Stimulated activated CD8-positive, alpha-beta memory T cell treated with anti-CD3 and anti-CD28 coated beads, Interleukin-7, amount 100 ng/mL, for 24 hours (primary cell): ENCODE results near the gene IL11.

Experiments
- DNase-seq: peaks from one replicate; pipeline ENCODE4 v3.0.0-alpha.2; 2020; ENCODE audit warnings: low read depth

The IL11 gene

DNA sequence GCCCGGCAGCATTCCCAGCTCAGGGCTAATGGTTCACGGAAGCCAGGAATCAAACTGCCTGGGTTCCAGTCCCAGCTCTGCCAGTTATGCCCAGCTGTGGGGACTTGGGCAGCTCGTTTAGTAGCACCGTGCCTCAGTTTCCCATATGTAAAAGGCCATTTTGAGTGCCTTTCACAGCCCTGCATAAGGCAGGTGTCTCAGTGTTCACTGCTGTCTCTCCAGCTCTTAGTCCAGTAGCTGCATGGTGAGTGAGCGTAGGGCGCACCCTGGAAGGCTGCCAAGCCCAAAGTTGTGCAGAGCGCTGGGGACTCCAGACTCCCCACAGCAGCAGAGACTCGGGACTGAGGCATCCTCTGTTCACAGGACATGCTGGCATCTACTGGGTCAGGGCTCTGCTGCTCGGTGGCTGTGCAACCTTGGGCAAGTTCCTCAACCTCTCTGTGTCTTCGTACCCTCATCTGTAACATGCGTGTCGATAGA, 21.0 kb upstream of the IL11 start:
- DNase-seq: no peak

DNA sequence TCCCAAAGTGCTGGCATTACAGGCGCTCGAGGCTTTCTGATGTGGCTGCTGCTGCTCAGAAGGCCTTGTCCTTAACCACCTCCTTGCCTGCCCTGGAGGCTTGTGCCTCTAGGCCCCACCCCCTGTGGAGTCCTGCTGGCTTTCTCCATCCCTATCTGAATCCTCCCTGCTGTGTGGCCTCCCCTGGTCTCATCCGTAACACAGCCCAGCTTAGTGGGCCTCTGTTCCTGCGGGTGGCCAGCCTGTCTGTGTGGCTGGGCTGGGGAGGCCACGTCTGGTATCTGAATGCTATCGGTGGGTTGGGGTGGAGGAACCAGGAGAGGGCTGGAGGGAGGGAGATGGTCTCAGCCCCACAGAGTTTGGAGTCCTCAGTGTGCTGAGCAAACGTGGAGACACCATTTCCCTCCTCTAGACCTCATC, 20.2 kb upstream of the IL11 start:
- no peak for DNase-seq

DNA sequence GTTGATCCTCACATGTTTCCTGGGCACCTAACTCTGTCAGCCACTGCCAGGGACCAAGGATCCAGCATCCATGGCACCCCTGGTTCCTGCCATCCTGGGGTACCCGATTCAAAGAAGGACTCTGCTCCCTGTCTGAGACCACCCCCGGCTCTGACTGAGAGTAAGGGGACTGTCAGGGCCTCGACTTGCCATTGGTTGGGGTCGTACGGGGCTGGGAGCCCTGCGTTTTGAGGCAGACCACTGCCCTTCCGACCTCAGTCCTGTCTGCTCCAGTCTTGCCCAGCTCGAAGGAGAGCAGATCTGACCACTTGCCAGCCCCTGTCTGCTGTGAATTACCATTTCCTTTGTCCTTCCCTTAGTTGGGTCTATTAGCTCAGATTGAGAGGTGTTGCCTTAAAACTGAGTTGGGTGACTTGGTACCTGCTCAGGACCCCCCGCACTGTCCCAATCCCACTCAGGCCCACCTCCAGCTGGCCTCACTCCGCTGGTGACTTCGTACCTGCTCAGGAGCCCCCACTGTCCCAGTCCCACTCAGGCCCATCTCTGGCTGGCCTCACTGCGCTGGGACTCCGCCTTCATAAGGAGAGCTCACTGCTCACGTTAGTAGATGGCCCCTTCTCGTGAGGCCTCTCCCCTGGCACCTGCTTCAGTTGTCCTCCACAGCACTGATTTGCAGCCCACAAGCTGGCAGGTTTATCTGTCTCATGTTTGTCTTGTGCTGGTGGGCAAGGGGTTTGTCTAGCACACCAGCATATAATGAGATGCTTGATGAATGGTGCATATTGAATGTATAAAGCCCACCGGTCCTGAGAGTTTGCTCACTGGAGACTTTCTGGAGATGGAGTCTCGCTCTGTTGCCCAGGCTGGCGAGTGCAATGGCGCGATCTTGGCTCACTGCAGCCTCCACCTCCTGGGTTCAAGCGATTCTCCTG, 19.4 kb upstream of the IL11 start:
- DNase-seq: no peak

DNA sequence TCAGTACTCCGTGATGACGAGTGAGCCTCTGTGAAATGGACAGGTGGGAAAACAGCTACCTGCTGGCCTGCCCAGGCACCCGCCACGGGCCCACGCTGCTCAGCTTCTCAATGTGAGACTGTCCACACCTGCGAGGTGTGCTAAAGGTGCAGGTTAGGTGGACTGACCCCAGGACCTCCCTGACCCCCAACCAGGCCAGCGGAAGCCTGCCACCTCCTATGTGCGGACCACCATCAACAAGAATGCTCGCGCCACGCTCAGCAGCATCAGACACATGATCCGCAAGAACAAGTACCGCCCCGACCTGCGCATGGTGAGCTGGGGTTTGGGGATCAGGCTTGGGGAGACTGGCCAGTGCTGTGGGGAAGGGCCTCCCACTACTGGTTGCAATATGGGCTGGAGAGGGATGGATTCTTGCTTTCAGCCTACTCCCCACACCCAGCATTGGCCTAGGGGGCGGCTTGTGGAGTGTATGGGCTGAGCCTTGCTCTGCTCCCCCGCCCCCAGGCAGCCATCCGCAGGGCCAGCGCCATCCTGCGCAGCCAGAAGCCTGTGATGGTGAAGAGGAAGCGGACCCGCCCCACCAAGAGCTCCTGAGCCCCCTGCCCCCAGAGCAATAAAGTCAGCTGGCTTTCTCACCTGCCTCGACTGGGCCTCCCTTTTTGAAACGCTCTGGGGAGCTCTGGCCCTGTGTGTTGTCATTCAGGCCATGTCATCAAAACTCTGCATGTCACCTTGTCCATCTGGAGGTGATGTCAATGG, 17.7 kb upstream of the IL11 start:
- DNase-seq: no peak

DNA sequence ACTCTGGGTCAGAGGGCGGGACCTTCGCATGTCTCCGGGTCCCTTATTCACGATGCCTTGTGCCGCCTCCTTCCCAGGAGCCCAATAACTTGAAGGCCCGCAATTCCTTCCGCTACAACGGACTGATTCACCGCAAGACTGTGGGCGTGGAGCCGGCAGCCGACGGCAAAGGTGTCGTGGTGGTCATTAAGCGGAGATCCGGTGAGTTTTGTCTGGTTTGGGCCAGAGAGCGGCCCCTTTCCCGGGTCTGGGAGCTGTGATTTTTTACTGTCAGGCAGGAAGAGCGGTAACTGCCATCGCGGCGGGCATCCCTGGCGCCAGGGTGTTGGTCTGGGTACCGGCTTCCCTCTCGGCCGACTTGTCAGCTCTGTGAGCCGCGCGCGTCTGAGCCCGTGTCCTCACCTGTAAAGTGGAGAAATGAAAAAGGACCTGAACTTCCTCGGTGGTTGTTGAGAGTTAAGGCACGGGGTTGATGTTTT, 16.3 kb upstream of the IL11 start:
- no peak for DNase-seq

DNA sequence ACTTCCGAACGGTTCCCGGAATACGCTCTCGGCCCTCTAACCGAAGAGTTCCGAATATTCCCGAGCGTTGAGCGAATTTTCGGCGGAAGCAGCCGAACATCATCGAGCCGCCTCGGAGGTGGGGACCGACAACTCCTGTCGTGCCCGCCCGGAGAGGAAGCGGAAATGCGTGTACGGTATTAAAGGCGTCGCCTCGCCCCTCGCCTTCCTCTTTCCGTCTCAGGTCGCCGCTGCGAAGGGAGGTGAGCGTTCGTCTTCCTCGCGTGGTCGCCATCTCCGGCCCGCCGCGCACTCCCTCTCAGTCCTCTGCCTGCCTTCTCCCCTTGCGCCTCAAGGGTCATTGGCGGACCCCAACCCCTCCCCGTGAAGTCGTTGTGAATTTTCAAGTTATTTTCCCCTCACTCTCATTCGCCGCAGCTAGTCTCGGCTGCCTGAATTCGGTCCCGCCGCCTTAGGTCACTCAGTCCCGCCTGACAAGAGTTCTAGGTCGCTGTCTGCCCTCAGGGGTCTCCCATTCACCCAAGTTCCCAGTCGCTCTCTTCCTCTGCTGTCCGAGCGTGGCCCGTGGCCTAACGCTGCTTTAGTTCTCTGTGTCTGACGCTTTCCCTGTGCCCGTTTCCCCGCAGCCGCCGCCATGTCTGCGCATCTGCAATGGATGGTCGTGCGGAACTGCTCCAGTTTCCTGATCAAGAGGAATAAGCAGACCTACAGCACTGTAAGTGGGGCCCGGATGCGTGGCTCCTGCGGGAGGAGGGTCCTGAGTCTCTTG, 15.6 kb upstream of the IL11 start, which contains the start of gene RPL28:
RPL28 (plus strand) TSS at position 209 of the 769 bp plus-strand sequence; CDS start at position 635, 426 bp downstream.
- peak; percentile 96 for DNase-seq

DNA sequence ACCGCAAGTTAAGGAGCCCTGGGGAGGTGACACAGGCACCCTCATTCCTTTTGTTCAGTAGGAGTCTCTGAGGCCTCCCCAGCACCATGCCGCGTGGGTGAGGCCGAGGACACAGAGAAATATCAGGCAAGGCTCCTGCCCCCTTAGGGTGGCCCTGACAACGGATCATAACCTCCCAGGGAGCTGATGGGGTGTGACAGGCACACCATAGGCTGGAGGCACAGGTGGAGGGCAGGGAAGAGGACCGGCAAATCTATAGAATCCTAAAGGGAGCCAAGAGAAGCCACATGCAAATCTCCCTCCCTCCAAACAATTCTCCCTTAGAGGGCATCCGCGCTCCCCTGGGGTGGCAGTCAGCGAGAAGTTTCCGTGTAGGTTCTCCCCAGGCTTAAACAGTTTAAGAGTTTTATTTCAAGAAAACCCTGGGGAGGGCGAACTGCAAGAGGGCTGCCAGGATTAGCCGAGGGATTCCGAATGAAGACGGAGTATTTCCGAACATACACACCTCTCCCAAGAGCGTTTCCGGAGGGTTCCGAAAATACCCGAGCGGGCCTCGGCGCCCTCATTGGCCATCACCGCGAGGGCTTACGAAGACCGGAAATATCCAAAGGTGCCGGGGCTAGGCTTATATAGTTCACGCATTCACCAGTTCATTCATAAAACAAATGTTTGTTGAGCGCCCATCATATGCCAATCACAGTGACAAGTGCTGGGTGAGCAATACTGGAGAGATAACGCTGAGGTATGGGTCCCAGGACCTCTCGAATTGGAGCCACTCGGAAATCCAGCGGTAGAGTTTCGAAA, 14.9 kb upstream of the IL11 start:
- peak; percentile 93 for DNase-seq

DNA sequence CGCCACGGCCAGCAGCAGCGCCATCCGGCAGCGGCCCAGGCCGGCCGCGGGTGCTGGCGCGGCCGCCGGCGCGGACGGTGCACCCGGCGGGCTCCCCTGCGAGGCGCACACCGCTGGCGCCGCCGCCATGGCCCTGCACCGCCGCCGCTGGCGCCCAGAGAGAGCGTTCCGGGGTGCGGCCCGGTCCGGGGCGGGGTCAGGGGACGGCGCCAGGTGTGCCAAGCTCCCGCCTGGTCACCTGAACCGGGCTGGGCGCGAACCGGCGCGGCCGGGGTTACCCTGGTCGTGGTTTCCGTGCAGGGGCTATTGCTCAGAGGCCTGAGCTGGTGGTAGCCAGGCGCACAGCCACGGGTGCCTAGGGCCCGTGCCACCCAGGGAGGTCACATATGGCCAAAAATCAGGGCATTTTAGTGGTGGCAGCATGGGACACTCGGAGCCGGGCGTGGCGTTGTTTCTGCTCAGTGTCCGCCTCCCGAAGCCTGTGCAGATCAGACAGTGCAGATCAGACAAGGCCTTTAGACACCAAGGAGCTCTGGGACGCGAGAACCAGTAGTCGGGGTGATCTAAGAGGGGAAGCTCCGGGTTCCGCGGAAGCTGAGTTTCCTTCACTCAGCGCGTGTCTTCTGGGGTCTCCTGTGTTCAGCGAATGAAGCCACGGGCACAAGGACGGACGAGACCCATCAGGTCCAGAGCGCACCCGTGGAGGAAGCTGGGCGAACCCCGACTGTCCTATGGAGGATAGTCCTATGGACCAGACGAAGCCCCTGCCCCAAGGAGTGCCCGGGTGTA, 14.1 kb upstream of the IL11 start, which contains the start of gene TMEM238:
TMEM238 (minus strand) TSS at position 162 of the 789 bp plus-strand sequence; CDS start at position 129, 33 bp downstream.
- DNase-seq: no peak

DNA sequence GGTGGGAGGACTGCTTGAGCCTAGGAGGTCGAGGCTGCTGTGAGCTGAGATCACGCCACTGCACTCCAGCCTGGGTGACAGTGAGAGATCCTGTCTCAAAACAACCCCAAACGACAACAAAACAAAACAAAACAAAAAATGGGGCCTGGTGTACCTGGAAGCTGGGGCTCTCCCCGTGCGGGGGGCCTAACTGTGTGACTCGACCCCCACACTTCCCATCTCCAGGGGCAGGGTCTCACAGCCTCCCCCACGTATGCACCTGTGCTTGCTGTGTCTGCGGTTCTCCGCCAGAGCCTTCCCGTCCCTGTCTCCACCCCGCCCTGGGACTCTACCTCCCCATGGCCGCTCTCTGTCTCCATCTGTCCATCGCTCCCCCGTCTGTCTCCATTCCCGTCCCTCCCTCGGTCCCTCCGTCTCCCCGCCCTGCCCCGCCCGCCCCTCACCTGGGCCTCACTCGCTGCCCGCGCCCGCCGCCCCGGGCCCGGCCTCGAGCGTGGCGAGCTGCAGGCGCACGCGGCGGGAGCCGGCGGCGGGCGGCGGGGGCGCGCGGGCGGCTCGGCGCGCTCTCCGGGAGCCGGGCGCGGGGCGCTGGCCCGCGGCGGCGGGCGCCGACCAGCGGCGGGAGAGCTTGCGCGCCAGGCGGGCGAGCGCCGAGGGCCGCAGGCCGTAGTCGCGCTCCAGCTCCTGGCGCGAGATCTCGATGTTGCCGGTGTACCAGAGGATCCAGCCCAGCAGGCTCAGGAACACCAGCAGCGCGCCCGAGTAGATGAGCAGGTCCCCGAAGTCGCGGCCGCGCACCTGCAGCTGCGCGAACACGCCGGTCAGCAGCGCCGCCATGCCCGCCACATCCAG, 13.2 kb upstream of the IL11 start:
- DNase-seq: no peak

DNA sequence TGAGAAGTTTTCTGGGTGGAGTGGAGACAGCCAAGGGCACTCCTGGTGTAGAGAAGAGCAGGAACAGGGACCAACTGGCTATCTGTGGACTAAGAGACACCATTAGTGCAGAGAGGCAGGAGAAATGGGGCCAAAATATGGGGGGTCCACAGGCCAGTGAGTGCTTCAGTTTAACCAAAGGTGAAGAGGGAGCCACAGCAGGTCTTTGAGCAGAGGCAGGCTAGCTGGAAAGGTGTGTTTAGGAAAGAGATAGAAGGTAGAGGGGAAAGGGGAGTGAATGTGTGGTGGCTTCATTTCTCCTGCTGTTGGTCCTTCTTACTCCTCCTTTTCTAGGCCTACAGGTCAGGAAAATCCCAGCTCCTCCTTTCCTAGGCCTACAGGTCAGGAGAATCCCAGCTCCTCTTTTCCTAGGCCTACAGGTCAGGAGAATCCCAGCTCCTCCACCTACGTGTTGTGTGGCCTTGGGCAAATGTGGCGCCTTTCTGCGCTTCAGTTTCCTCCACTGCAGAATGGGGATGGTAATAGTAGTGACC, 12.3 kb upstream of the IL11 start:
- DNase-seq: no peak

DNA sequence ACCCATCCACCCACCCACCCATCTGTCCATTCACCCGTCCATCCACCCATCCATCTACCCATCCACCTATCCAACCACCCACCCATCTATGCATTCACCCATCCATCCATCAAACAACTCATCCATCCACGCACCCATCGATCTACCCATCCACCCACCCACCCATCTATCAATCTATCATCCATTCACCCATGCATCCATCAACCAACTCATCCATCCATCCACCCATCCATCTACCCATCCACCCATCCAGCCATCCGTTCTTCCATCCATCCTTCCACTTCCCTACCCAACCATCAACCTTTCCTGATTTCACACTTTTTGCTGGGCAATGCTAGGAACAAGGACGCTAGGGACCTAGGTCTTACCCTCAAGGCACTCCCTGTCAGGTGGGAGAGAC, 11.8 kb upstream of the IL11 start:
- DNase-seq: no peak

DNA sequence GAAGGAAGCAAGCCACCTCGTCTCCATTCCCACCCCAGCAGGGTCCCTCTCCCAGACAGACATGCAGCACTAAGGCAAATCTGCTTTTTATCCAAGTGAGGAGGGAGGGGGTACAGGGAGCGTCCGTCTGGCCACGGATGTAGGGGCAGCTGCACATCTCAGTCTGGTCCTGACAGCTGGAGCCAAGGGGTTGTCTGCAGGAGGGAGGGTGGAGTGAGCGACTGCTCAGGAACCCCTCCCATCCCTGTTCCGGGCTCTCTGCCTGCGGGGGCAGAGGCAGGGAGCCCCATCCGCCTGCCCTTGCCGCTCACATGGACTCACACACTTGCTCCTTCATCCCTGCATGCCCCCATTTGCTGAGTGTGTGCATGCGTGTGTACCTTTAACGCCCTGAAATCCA, 8.9 kb upstream of the IL11 start:
- DNase-seq: no peak

DNA sequence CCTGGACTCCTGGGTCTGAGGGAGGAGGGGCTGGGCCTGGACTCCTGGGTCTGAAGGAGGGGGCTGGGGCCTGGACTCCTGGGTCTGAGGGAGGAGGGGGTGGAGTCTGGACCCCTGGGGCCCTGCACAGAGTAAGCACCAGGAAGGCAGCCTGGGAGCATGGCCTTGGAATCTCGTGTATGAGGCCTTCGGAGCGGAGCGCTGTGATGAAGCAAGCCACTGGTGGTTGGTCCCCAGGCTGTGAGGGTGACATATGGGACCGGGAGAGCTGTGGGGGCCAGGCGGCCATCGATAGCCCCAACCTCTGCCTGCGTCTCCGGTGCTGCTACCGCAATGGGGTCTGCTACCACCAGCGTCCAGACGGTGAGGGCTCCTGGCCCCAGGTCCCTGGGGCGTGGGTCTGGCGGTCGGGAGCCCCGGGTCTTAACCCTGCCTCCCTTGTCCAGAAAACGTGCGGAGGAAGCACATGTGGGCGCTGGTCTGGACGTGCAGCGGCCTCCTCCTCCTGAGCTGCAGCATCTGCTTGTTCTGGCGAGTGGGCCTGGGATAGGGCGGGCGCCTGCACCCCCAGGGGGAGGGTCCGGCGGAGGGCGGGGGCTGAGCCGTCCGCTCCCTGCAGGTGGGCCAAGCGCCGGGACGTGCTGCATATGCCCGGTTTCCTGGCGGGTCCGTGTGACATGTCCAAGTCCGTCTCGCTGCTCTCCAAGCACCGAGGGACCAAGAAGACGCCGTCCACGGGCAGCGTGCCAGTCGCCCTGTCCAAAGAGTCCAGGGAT, 7.3 kb upstream of the IL11 start:
- no peak for DNase-seq

DNA sequence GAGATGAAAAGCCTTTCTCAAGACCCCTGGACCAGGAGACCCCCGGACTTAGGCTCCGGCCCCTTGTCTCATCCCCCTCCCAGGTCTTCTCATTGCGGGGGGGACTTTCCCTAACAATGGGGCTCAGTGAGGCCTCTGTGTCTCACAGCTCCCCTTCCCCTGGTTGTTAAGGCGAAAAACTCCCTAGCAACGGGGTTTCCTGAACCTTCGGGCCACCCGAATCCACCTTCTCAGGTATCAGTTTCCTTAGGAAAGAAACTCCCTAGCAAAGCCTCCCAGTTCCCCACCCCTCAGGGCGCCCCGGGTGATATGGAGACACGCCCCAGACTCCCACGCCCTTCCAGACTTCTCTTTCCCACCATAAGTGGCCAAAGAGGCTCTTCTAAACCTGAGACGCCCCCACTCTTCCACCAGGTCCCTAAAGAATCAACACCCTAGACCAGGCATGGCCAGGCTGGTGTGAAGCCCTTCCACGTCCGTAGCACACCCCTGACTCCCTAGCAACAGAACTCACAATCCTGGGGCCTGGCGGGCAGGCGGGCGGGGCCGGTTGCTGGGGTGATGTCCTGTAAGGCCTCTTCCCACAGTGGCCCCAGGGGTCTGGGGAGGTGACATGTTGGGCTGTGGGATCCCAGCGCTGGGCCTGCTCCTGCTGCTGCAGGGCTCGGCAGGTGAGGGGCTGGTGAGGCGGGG, 6.1 kb upstream of the IL11 start, which contains the start of gene TMEM190:
TMEM190 (plus strand) TSS at position 586 of the 693 bp plus-strand sequence; CDS start at position 614, 28 bp downstream.
- no peak for DNase-seq

DNA sequence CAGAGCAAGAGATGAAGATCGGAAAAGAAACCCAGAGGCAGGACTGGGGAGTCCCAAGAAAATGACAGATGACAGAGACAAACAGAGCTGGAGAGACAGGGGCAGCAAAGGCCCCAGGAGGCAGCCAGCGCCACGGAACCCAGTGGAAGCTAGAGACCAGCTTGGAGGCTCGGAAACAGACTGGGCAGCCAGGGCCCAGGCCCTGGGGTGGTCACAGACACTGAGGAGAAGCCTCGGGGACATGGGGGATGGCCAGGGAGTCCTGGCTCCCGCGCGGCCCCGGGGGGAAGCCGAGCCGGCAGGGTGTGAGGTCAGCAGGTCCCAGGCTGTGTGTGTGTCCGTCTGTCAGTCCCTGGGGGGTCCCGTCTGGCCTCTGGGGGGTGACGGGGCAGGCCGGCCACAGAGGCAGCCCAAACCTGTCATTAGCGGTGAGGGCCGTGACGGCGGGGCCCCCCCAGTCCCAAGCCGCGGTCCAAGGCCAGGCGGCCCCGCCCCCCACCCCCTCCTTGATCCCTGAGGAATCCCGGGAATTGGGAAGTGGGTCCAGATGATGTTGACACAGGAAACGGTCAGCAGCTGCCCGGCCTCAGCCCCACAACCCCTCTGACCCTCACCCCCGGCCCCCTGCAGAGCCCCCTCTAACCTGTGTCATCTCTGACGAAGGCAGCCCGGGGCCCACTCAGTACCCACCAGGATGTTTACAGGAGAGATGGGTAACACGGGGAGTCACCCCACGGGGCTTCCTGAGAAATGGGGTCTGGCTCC, 3.9 kb upstream of the IL11 start:
- DNase-seq: no peak

DNA sequence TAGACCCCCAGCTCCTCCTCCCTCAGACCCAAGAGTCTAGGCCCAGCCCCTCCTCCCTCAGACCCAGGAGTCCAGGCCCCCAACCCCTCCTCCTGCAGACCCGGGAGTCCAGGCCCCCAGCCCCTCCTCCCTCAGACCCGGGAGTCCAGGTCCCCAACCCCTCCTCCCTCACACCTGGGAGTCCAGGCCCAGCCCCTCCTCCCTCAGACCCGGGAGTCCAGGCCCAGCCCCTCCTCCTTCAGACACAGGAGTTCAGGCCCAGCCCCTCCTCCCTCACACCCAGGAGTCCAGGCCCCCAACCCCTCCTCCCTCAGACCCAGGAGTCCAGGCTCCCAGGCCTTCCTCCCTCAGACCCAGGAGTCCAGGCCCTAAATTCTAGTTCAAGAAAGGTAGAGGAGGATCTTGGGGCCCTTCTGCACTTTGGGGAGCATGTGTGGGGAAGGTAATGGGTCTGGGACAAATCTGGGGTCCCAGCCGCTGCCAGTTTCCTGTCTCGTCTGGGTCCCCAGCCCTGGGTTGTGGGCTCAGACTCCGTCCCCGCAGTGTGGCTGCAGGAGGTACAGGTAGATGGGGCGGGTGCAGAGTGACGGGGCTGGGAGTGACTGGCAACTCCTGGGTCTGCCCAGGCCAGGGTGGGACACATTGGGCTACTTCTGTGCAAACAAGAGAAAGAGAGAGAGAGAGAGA, 3.2 kb upstream of the IL11 start:
- DNase-seq: no peak
